ENCODE data around the gene PDE7B. TPM values are rescaled to one million over a fixed set of nuclear protein-coding genes. Genes with fewer than 3 reads are reported as not detected.

Gene PDE7B
- total and polyA plus RNA-seq, 2 of the 8 experiments (the other 6 are each of a cell fraction or from before 2014, with no cell fraction given) = not detected

GRCh38 chr6:135860361-135860760, 8.9 kb downstream of the PDE7B start:
- Histone ChIP-seq H3K23ac (ENCODE audit: insufficient read length) (no peak overlapping the region), H3K4ac (replicated peaks; ENCODE audit: insufficient read length, low read depth, low read length) (no peak overlapping the region), H3K4me3 (ENCODE audit: extremely low read depth in 1 of 4, insufficient read depth in 2 of 4, low read depth in 3 of 4, low read length in 4 of 4) (no peak overlapping the region), H3K79me2 (ENCODE audit: control insufficient read depth in 1 of 2, insufficient read depth in 2 of 2, low read length in 2 of 2) (no peaks in the 10 kb centered on the region), H4K5ac (ENCODE audit: insufficient read length, low read depth, low read length) (no peak overlapping the region), H3K14ac (ENCODE audit: insufficient read length) (no peak overlapping the region), H3K27ac (ENCODE audit: low read depth, low read length) (no peak overlapping the region), H2BK12ac (ENCODE audit: low read depth, low read length) (no peak overlapping the region), H3K4me1 (replicated peaks in 1 of 4; ENCODE audit: control insufficient read depth in 3 of 4, insufficient read depth in 4 of 4, low read length in 3 of 4) (no peaks in the 10 kb centered on the region), H2BK15ac (ENCODE audit: low read length) (no peak overlapping the region), H4K8ac (ENCODE audit: extremely low read depth, insufficient read depth, low read length) (no peak overlapping the region), H3K27me3 (replicated peaks in 1 of 4; ENCODE audit: control insufficient read depth in 3 of 4, extremely low read depth in 1 of 4, insufficient read depth in 3 of 4, low read length in 3 of 4) (no peaks in the 10 kb centered on the region), H3K9me3 (ENCODE audit: insufficient read depth in 2 of 2, low read depth in 1 of 2, low read length in 1 of 2) (no peaks in the 10 kb centered on the region), H4K20me1 (replicated peaks in 1 of 2; ENCODE audit: control insufficient read depth in 1 of 2, insufficient read depth in 2 of 2, low read length in 2 of 2) (no peaks in the 10 kb centered on the region), H2AFZ (ENCODE audit: low read length) (no peak overlapping the region), H3K56ac (replicated peaks; ENCODE audit: insufficient read length, low read depth, low read length) (no peak overlapping the region), H3K4me2 (ENCODE audit: insufficient read depth in 1 of 2, low read depth in 2 of 2, low read length in 2 of 2) (no peak overlapping the region), H2BK20ac (ENCODE audit: low read length) (no peak overlapping the region), H2BK120ac (replicated peaks; ENCODE audit: low read depth, low read length) (no peak overlapping the region), H3K9ac (replicated peaks in 1 of 4; ENCODE audit: extremely low read depth in 1 of 4, low read depth in 3 of 4, low read length in 3 of 4) (no peak overlapping the region), H2BK5ac (ENCODE audit: low read depth, low read length) (no peak overlapping the region), H2AK5ac (ENCODE audit: low read depth, low read length) (no peak overlapping the region), H4K91ac (replicated peaks; ENCODE audit: insufficient read length, low read length) (no peak overlapping the region), H3K36me3 (ENCODE audit: control insufficient read depth in 2 of 4, insufficient read depth in 4 of 4, low read length in 3 of 4) (no peaks in the 10 kb centered on the region), H3K79me1 (ENCODE audit: low read depth, low read length) (no peaks in the 10 kb centered on the region), H3K18ac (ENCODE audit: extremely low read depth, low read length) (no peak overlapping the region), H3K23me2 (ENCODE audit: low read depth, low read length) (no peaks in the 10 kb centered on the region)
- ChIA-PET CTCF (ENCODE audit: partially characterized antibody) (no interaction called here), POLR2A (ENCODE audit: partially characterized antibody) (no interaction called here)
- no peak for FAIRE-seq
- WGBS, 2 experiments (ENCODE audit: extremely low coverage in 1 of 2, insufficient coverage in 1 of 2, insufficient read length in 1 of 2, insufficient replicate concordance in 2 of 2, low coverage in 1 of 2, low lambda C conversion rate in 2 of 2, missing lambda C conversion rate in 1 of 2) = 88% methylated on average over 2 of the region's 2 CpGs; no CpG with 5 or more reads in 1 of the 2 experiments
- DNase-seq (ENCODE audit: low read depth in 1 of 2, low spot score in 2 of 2) = no peak
- TF ChIP-seq SUZ12 (IDR thresholded peaks at IDR 0.05; ENCODE audit: low read length) (no peak), CBX8 (IDR thresholded peaks at IDR 0.05; ENCODE audit: borderline replicate concordance, low read depth, low read length) (no peak), BCL11A (IDR thresholded peaks at IDR 0.05; ENCODE audit: low read depth in 2 of 2, low read length in 2 of 2) (no peak), ATF2 (IDR thresholded peaks at IDR 0.05; ENCODE audit: low read length) (no peak), SIN3A (conservative IDR thresholded peaks at IDR 0.05 in 1 of 2, IDR thresholded peaks at IDR 0.05 in 1 of 2; ENCODE audit: low read depth in 1 of 2, low read length in 2 of 2) (no peak), FOSL1 (IDR thresholded peaks at IDR 0.05; ENCODE audit: insufficient read depth, low read depth, low read length) (no peak), PHF8 (conservative IDR thresholded peaks at IDR 0.05; ENCODE audit: low read depth, low read length) (no peak), POU5F1 (IDR thresholded peaks at IDR 0.05; ENCODE audit: low read depth, low read length) (no peak), CBX5 (IDR thresholded peaks at IDR 0.05; ENCODE audit: low read depth, low read length) (no peak), RNF2 (IDR thresholded peaks at IDR 0.05; ENCODE audit: borderline replicate concordance, low read depth, low read length, missing control alignments, poor library complexity, severe bottlenecking) (no peak), E2F6 (IDR thresholded peaks at IDR 0.05) (no peak), SP4 (IDR thresholded peaks at IDR 0.05; ENCODE audit: low read length) (no peak)

All from H1 (cell line).